ENCODE data around the gene MBD3. TPM values are rescaled to one million over a fixed set of nuclear protein-coding genes. Genes with fewer than 3 reads are reported as not detected.

Gene MBD3
- total RNA-seq, 1 experiment from 2014 or later = 128 TPM

DNA sequence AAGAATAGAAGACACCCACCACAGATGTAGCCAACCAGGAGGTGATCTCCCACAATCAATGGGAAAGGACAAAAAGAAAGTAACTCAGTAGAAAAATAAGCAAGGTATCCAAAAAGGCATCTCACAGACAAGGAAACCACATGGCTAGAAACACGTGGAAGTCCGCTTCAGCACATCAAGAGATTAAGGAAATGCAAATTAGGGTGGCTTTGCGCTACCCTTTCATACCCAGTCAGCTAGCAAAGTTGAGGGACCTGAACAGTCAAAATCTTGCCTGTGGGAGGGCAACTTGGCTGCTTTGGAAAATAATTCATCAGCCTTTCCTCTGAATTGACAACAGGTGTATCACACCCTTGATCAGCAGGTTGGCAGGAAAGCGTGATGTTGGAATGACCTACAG, 24.2 kb upstream of the MBD3 start:
- no peak for DNase-seq
- no peaks in the 10 kb centered on the region for H3K23me2 ChIP-seq (ENCODE audit: insufficient read length, low read depth, low read length, poor library complexity, severe bottlenecking)
- no peak overlapping the region for H2BK12ac ChIP-seq (ENCODE audit: insufficient read length, low read depth, low read length)
- no peak overlapping the region for H4K8ac ChIP-seq (replicated peaks; ENCODE audit: insufficient read length, low read depth, low read length)
- no peak overlapping the region for H3K4me3 Mint-ChIP-seq
- H2BK20ac ChIP-seq (ENCODE audit: low read depth, low read length, poor library complexity, severe bottlenecking) = no peak overlapping the region
- no peaks in the 10 kb centered on the region for H3K27me3 ChIP-seq (ENCODE audit: insufficient read depth, low read length)
- no peak overlapping the region for H2BK15ac ChIP-seq (ENCODE audit: low read depth, low read length)
- H3K27ac ChIP-seq (ENCODE audit: insufficient read length, low read depth, low read length) = no peak overlapping the region
- peaks cover 0 to 12% of the 10 kb centered on the region in 2 experiments; a peak in 2 of 4 replicates for H3K4me1 Mint-ChIP-seq
- no peaks in the 10 kb centered on the region for H3K27me3 Mint-ChIP-seq (ENCODE audit: low read depth)
- H3K18ac ChIP-seq (ENCODE audit: insufficient read length, low read depth, low read length) = no peak overlapping the region
- no peak overlapping the region for H3K4ac ChIP-seq (ENCODE audit: low read depth, low read length)
- H3K9me3 ChIP-seq (ENCODE audit: control insufficient read depth, low read depth, low read length) = no peaks in the 10 kb centered on the region
- H3K79me1 ChIP-seq (ENCODE audit: insufficient read depth, low read depth, low read length, poor library complexity, severe bottlenecking) = no peaks in the 10 kb centered on the region
- H3K27ac Mint-ChIP-seq = peak overlapping the region in 1 of 3 experiments; percentile 64; a peak in 3 of 7 replicates
- H3T11ph ChIP-seq (ENCODE audit: low read length) = no peak overlapping the region
- H3K14ac ChIP-seq (ENCODE audit: insufficient read depth, low read length) = no peak overlapping the region
- H3K23ac ChIP-seq (ENCODE audit: insufficient read length, low read depth, low read length) = no peak overlapping the region
- no peak overlapping the region for H2BK5ac ChIP-seq (ENCODE audit: insufficient read length, low read length)
- H4K5ac ChIP-seq (ENCODE audit: insufficient read length, low read depth, low read length) = no peak overlapping the region
- H4K20me1 ChIP-seq (ENCODE audit: control insufficient read depth, insufficient read depth, insufficient read length) = no peaks in the 10 kb centered on the region
- no peak for TF ChIP-seq CTCF (conservative IDR thresholded peaks at IDR 0.05)
- H3K79me2 ChIP-seq (ENCODE audit: insufficient read depth, low read length) = no peaks in the 10 kb centered on the region
- no peaks in the 10 kb centered on the region for H3K9me3 Mint-ChIP-seq
- no CpG with 5 or more reads among the region's 4 CpGs for WGBS (ENCODE audit: extremely low coverage, insufficient read length, low lambda C conversion rate)
- no peak overlapping the region for H2AFZ ChIP-seq (ENCODE audit: low read length)
- H3K36me3 Mint-ChIP-seq (ENCODE audit: insufficient read depth in 1 of 3, low read depth in 3 of 3) = peaks cover 48 to 80% (median 79%) of the 10 kb centered on the region in 3 experiments; a peak in 6 of 7 replicates
- no peak overlapping the region for H3K9ac ChIP-seq (ENCODE audit: extremely low read depth, insufficient read length, low read length)
- no peak overlapping the region for H4K91ac ChIP-seq (ENCODE audit: insufficient read length, low read depth, low read length)
- no peaks in the 10 kb centered on the region for H3K4me1 ChIP-seq (ENCODE audit: insufficient read depth, low read length)
- H2BK120ac ChIP-seq (ENCODE audit: low read depth, low read length, poor library complexity, severe bottlenecking) = no peak overlapping the region
- H2AK5ac ChIP-seq (ENCODE audit: insufficient read length, low read length) = no peak overlapping the region
- no peak overlapping the region for H3K56ac ChIP-seq (ENCODE audit: insufficient read length, low read depth, low read length)
- no peak overlapping the region for H3K4me2 ChIP-seq (ENCODE audit: insufficient read depth, insufficient read length, low read length)

All from H9 (cell line).